Limb (tissue), 2 donors: ENCODE data around the gene SAMD10.
"Not testable (repeated sequence)": the region's sequence is repeated elsewhere in the genome, so short reads cannot be mapped to it uniquely, and the experiment has no call there.

ENCODE experiments used
- DNase-seq, 2 donors: peaks; one replicate each; pipeline ENCODE4 v3.0.0-alpha.2; 2016; ENCODE audit errors: extremely low spot score in 2 of 2

The SAMD10 gene

DNA sequence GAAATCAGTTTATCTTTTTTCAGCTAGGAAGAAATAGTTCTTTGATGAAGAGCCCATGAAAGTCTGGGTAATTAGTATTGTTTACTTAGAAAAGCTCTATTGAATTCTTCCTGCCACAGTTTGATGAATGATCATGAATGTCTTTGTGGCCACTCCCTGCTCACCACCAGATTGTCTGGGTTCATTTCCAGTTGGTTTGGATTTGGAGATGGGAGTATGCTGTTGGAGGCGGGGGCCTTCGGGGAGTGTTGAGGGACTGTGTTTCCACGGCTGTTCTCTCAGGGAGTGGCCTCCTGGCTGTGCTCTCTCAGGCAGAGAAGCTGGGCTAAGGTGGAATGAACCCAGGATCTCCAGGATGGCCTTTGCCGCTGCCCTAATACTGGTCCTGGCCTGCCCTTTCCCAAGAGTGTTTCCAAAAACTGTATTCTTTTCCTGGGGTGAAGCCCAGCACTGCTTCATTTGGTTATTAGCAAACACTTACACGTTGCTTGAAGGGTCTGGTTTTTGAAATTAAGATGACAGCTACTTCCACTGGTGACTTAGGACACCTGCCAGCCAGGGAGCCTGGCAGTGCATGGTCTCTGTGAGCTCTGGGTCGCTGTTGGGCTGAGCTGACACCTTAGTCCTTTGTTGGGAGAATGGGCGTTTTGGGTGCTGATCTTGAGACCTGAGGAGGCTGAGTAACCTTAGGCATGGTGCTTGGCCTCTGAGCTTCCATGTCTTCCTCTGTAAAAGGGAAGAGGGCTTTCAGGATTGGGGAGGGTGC, 24.7 kb upstream of the SAMD10 start:
- no peak for DNase-seq

DNA sequence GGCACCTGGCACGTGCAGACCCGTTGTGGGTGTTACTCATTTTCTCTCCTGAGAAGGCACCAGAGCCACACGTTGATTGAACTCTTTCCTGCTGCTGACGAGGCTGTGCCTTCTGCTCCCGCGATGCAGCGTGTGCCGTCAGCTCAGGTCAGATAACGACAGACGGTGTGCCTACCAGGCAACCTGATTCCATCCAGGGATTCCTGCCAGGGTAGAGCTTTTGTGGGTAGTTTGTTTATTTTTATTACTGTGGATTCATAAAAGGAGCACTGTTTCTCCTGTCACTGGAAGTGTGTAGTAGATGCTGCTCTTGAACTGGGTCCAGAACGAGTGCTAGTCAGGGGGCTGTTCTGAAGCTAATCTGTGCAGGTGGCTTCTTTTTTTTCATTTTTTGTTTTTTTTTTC, 22.2 kb upstream of the SAMD10 start:
- no peak for DNase-seq

DNA sequence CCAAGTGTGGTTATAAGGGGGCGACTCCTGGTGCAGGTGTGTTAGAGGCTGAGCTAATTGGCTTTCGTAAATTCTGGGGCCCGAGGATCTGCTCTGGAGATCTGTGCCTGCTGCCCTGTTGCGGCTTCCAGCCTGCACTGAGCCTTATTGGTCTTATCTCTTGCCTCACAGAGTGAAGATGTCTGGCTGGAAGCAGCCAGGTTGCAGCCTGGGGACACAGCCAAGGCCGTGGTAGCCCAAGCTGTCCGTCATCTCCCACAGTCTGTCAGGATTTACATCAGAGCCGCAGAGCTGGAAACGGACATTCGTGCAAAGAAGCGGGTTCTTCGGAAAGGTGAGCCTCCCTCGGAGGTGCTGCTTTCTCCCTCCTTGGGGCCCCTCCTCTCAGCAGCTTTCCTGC, 21.5 kb upstream of the SAMD10 start:
- no peak for DNase-seq

DNA sequence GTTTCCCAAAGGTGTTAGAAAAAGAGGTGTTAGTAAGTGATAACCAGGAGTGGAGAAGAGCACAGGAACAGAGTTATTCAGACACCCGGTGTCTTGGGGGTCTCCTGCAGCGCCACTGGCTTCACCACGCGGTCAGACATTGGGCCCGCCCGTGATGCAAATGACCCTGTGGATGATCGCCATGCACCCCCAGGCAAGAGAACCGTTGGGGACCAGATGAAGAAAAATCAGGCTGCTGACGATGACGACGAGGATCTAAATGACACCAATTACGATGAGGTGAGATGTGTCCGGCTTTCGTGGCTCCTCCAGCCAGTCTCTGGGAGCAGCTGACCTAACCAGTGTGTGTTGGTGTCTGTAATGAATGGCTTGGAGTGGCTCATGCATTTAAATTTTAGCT, 3.5 kb upstream of the SAMD10 start:
- no peak for DNase-seq

DNA sequence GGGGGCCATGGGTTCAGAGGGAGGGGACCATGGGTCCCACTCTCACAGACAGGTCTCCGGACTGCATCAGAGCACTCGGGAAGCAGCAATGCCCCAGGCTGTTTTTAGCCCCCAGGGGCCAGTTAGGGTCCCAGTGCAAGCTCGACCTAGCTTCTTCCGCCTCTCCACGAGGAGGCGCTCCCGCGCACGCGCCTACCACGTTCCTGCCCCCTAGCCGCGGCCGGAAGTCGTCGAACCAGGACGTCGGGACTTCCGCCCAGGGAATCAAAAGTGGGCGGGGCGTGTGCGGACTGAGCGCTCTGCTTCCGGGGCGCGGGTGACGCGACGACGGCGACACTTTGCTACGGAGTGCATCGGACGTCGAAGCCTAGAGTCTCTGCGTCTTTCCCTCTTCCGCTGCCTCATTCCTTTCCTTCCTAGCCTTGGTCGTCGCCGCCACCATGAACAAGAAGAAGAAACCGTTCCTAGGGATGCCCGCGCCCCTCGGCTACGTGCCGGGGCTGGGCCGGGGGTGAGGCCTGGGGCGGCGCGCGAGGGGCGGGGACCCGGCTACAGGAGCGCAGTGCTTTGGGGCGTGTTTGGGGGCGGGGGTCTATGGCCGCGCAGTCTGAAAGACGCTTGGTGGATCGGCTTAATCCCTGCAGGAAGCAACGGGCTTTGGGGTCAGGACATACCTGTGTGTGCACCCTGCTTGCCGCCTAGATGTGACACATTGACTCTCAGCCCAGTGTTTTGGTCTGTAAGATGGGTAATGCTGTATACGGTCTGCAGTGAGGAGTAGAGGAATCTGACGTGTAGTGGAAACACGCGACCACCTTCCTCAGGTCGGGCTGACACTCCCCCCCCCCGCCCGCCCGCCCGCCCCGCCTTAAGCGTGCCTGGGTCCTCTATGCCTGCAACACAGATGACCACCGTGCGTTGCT, 1.6 kb upstream of the SAMD10 start, which contains the start of gene PRPF6:
Gene PRPF6 (plus strand): TSS at position 327 of the 923 bp plus-strand sequence. CDS start 114 bp downstream, at position 441.
- DNase-seq: peak; percentile 95 to 96

DNA sequence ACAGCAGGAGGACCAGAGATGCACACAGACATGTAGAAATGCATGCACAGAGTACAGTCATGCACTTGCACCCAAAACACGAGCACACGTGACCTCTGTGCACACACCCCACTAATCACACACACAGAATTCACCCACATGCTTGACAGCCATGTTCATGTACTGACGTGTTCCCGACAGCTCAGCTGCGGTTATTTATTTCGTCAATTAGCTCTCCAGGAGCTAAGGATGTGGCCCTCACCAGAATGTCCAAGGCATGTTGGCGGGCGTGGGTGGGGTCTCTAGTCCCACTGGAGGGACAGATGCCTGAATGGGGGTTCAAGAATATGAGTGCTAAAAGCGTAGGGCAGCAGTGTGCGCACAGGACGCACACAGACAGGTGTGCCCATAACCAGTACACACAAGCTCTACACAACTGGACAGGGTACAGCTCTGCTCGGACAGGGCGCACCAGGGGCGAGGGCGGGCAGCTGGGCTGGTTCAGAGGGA, 919 bp upstream of the SAMD10 start:
- DNase-seq: no peak

DNA sequence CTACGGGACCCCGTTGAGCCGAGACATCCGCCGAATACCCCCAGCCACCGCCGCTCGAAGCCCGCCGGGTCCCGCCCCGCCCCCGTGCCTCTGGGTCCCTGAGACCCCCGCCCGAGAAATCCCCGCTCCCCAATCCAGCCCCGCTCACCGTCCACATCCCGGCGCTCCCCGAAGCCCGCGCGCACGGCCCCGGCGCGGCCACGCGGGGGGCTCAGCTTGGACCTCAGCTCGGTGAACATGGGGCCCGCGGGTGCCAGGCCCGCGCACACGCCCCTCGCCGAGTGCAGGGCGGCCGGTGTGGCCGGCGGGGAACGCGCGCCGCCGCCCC, 249 bp downstream of the SAMD10 start:
- peak in 1 of 2 donors; percentile 66 for DNase-seq

DNA sequence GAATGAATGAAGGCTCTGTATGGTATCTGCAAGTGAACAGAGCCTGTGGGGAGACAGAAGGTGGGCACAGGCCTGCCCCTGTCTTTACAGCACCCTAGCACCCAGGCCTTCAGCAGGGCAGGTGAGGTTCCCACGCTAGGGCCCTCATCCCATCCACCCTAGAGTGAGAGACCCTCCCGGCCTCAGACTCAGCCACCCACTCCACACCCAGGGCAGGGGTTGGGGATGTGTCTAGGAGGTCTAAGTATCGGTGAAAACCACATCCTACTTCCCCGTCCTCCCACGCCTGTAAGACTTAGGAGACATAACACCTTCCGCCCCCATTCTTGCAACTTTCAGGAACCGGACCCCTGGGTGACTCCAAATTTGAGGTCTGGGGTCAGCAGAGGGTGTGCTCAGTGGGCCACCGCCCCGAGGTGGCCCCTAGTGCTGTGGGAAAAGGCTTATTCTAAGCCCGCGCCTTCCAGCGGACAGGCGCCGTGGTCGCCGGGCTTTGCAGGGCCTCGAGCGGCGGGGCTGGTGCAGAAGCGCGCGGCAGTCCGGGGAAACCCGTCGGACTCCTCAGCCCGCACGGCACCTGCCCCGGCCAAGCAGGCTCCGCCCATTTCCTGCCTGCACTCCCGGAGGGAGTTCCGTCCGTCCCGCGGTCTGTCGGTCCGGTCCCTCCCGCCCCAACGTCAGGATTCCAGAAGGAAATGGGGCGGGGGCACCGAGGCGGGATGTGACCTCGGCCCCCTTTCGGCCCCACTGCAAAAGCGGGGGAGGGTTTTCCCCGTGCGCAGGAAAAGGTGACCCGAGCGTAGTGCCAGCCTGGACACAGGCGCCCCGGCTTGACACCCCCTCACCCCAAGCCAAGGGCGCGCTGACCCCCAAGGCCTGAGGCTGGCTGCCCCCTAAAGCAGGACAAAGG, 868 bp downstream of the SAMD10 start:
- DNase-seq: peak in 1 of 2 donors; percentile 67

DNA sequence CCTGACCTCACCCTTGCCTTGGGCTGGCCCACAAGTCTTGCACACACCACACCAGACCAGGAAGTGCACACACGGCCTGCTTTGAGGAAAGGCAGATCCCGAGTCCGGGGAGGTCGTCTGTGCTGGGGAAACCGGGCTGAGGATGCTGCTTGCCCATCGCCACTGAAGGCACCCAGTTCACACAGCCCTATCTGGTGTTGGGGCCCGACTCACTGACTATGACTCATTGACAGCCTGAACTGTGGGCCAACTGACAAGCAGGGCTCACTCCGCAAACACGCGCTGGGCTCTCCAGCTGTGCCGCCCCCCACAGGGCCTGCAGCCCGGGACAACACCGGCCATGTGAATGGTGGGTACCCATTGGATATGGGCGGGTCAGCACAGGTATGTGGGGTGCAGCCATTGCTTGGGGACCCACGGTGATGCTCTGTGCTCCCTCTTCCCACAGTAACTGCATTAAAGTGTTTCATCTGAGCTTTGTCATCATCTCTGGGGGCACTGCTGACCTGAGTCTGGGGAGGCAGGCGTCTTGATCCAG, 1.6 kb downstream of the SAMD10 start:
- DNase-seq: peak in 1 of 2 donors; percentile 33

DNA sequence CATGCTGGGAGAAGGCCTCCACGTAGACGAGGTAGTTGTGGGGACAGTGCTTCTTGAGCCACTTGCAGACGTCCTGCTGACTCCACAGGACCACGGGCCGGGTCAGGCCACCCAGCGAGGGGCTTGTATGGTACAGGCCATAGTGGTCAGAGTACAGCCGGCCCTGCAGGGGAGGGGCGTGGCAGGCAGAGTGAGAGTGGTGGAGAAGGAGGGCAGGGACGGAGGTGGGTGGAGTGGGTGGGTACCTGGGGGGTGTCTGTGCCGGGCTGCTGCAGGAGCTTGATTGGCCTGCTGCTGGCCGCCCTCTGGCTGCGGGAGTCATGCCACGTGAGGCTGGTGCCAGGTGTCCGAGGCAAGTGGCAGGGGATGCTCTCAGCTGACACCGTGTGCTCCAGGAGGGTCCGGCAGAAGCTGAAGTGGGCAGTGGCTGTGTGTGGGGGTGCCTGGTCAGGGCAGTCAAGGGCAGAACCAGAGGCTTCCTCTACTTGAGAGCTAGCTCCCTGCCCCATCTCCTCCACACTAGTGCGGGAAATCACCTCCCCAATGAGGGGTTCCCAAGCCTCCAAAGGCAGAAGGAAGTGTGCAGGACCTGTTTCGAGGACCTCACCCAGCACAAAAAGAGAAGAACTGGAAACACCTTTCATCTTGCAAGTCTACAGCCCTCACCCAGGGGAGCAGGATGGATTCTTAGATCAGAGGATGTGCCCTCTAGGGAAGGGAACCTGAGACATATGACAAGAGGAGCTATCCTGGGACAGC, 2.3 kb downstream of the SAMD10 start:
- DNase-seq: peak in 1 of 2 donors; percentile 32

DNA sequence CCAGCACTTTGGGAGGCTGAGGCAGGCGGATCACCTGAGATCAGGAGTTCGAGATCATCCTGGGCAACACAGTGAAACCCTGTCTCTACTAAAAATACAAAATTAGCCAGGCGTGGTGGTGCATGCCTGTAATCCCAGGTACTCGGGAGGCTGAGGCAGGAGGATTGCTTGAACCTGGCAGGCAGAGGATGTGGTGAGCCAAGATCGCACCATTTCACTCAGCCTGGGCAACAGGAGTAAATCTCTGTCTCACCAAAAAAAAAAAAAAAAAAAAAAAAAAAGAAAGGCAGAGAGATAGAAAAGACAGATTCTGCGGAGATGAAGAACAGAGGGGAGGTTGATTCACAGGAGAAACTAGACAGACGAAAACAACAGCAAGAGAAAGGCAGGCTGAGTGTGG, 2.9 kb downstream of the SAMD10 start:
- DNase-seq: not testable (repeated sequence)

DNA sequence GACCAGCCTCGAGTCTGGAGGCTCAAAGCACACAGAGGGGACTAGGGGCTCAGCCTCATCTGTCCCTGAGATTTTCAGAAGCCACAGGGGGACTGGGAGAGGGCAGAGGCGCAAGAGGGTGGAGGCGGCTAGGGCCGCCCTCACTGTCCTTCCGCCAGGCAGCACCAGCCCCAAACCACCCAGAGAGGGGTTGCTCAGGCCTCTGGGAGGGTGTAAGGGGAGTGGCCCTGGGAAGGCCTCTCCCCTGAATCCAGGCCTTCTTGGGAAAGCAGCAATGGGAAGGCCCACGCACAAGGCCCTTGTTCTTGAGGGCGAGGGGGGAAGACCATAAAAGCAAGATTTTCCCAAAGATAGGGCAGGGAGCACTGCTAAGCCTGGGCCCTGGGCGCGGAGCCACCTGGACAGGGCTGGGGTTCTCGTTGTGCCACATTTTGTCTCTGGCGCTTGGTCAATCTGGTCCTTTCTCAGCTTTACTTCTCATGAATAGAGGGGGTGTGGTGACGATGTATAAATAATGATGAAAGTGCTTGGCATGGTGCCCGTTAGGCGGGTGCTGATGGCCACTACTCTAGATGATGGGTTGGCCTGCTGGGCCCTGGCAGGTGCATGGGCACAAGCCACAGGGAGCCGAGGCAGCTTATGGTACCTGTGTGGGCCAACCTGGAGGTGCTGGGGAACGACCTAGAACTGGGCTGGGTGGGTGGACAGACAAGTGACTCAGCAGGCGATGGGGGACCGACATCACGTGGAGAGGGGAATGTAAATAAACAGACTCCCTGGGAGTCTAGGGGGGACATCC, 4.8 kb downstream of the SAMD10 start:
- DNase-seq: peak in 1 of 2 donors; percentile 36

DNA sequence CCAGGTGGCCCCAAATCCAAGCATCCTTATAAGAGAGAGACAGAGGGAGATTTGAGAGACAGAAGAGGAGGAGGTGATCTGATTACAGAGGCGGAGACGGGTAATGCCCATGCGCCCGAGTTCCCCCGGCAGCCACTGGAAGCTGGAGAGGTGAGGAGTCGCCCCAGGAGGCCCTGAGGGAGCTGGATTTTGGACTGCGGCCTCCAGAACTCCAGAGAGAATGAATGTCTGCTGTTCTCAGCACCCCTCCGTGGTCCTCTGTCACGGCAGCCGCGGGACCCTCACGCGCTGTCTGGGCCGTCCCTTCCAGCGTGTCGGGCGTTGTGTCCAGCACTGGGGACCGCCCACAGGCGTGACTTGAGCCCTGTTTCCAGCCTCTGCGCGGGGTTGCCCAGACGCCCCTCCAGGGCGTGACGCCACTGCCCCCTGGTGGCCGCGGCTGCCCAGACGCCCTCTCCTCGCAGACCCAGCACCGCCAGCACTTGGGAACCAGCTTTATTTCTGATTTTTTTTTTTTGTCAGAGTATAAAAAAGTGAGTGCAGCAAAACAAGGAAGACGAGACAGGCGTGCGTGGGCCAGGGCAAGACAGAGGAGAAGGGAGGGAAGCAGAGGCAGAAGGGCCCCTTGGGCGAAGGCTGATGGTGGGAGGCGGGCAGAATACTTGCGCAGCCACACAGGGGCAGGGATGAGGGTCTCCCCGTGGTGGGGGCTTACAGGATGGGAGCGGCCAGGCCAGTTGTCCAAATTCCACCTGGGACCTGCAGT, 5.6 kb downstream of the SAMD10 start:
- peak; percentile 87 to 93 for DNase-seq

DNA sequence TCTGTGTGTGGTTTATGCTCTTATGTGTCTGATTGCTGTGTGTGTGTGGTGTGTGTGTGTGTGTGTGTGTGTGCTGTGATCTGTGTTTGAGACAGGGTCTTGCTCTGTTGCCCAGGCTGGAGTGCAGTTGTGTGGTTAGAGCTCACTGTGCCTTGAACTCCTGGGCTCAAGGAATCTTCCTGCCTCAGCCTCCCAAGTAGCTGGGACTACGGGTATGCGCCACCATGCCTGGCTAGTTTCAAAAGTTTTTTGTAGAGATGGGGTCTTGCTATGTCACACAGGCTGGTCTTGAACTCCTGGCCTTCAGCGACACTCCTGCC, 6.3 kb downstream of the SAMD10 start:
- DNase-seq: no peak

DNA sequence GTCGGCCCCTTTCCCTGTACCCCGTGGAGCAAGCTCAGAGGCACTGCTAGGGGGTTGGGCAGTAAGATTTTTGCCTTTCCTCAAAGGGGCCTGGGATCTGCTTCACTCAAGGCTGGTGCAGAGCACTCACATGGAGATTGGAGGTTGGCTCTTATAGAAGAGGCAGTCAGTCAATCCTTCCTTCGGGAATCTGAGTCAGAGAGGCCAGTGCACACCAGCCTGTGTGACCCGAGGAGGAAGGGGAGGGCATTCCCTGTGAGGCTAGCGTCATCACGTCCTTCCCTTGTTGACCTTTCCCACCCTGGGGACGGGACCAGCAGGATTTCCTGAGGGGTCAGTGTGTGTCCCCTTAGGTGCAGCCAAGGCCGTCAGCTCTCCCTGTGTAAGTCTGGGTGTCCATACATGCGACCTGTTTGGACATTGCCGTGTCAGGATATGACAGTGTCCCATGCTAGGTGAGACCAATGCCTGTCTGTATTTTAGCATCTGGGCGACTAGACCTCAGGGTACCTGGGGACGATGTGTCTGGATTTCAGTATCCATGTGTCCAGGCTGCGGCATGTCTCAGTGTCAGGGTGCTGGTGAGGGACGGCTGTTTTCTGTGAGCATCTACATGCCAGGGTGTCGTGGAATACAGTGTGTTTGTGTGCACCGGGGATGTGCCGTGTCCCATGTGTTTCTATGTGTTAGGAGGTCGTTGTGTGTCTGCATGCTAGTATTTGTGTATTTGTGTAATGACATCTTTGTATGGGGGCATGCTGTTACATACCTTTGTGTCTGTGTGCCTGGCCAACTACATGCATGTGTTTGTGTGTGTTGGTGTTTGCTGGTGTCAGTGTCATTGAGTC, 6.9 kb downstream of the SAMD10 start:
- peak in 1 of 2 donors; percentile 24 for DNase-seq

DNA sequence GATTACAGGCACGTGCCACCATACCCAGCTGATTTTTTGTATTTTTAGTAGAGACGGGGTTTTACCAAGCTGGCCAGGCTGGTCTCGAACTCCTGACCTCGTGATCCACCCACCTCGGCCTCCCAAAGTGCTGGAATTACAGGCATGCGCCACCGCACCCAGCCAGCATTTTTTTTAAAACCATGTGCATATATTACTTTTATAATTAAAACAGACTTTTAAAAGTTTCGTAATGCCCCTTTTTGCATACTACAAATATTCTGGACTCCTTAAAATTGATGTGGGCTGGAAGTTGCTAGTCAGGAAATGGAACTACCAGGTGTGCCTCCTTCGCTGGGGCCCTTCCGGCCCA, 7.5 kb downstream of the SAMD10 start:
- not testable (repeated sequence) for DNase-seq

DNA sequence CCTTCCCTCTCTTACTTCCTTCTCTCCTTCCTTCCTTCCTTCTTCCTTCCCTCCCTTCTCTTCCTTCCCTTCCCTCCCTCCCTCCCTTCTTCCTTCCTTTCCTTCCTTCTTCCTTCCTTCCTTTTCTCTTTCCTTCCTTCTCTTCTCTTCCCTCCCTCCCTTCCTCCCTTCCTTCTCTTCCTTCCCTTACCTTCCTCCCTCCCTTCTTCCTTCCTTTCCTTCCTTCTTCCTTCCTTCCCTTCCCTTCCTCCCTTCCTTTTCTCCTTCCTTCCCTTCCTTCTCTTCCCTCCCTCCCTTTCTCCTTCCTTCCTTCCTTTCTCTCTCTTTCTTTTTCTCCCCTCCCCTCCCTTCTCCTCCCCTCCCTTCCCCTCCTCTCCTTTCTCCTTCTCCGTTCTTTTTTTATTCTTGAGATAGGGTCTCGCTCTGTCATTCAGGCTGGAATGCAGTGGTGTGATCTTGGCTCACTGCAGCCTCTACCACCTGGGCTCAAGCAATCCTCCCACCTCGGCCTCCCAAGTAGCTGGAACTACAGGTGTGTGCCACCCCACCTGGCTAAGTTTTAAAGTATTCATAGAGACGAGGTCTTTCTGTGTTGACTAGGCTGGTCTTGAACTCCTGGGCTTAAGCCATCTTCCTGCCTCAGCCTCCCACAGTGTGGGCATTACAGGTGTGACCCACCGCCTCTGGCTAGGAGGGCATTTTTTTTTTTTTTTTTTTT, 8.6 kb downstream of the SAMD10 start:
- no peak for DNase-seq
